GM21737 (cell line): ENCODE results near the gene HSD17B3.
"Not testable (repeated sequence)": the region's sequence is repeated elsewhere in the genome, so short reads cannot be mapped to it uniquely, and the experiment has no call there.

Experiments used
- ATAC-seq: cut with Tn5 transposase; IDR thresholded peaks from one replicate; pipeline ENCODE4 v1.9.1; 2021; ENCODE audit warnings: mild to moderate bottlenecking, moderate library complexity; ENCODE audit not compliant: unreplicated experiment

Gene HSD17B3

DNA sequence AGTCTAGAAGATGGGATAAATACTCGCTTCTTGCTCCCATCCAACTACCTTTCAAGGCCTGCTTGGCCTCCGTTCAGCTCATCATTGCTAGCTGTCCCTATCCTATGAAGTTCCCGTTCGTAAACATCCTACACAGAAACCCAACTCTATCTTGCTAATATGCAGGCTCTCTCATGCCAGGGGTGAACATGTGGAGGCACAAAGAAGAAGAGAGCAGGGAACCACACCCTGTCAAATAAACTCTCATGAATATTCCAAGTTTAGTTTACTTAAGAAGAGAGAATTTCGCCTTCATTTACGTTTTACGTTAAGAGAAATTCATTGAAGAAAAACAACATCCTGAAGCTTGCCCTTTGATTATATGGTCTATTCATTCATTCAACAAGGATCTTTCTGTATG lies 7.9 kb upstream of the HSD17B3 start:
- ATAC-seq: no peak

DNA sequence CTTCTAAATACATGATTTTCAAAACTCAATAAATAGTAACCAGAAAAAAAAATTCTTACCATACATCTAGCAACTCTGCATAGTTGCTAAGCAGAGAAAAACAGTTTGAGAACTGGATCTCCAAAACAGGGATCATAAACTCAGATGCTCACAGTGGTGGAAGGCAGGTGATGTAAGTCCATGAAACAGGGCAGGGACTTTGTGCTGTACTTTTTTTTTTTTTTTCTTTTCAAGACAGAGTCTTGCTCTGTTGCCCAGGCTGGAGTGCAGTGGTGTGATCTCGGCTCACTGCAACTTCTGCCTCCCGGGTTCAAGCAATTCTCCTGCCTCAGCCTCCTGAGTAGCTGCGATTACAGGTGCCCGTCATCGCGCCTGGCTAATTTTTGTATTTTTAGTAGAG lies 5.0 kb upstream of the HSD17B3 start:
- ATAC-seq: not testable (repeated sequence)

- ATAC-seq: no peak
Measured at GRCh38 chr9:96305171-96305570, 3.2 kb upstream of the HSD17B3 start.

DNA sequence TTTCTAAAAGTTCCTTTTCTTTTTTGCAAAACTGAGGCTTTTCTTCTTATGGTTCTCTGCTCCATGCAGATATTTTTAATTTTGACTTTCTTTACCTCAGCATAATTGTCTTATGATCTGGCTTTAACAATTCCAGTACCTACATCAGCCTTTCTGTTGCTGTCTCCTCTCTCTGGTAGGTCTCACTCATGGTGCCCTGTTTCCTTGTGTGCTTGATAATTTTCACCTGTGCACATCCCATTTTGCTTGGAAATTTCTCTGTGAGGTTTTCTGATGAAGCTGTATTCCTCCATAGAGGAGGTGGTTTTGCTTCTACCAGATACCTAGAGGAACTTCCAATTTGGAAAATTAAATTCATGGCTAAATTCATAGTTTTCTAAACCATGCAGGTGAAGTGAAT lies 2.3 kb upstream of the HSD17B3 start:
- ATAC-seq: no peak

DNA sequence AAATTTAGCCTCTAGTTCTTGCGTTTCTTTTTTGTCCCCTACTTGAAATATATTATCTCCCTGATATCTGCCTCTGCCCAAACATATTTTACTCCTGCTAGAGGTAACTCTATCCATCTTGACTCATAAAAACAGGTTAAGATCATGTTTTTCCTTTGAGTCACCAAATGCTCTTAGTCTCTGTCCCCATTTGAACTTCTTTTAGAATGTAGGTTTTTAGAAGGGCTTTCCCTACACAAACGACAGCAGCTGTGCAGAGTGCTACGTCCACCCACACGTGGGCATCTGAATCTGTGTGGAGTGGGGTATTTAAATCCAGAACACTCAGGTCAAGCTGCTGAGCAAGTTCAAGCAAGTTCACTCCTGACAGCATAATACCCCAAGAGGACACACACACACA lies 2.2 kb downstream of the HSD17B3 start:
- ATAC-seq: no peak

GRCh38 chr9:96294159-96294545 lies 7.8 kb downstream of the HSD17B3 start:
- ATAC-seq: no peak

GRCh38 chr9:96293498-96294158 lies 8.3 kb downstream of the HSD17B3 start:
- ATAC-seq: no peak

GRCh38 chr9:96289392-96289791 lies 12.6 kb downstream of the HSD17B3 start:
- no peak for ATAC-seq

- ATAC-seq: no peak
Measured at GRCh38 chr9:96281641-96282040, 20.3 kb downstream of the HSD17B3 start.

DNA sequence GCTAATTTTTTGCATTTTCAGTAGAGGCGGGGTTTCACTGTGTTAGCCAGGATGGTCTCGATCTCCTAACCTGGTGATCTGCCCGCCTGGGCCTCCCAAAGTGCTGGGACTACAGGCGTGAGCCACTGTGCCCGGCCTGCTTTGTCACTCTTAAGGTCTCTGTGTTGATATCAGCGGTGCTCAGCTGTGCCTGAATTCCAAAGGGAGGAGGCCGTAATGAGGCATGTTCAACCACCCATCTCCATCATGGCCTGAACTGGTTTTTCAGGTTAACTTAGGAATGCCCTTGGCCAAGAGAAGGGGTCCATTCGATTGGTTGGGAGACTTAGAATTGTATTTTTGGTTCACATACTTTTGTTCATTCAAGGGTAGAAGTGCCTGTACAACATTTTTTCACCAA lies 22.0 kb downstream of the HSD17B3 start:
- no peak for ATAC-seq

- no peak for ATAC-seq
Measured at GRCh38 chr9:96274939-96275338, 27.0 kb downstream of the HSD17B3 start.

GRCh38 chr9:96270236-96270744 lies 31.7 kb downstream of the HSD17B3 start:
- no peak for ATAC-seq

GRCh38 chr9:96258967-96259366 lies 43.0 kb downstream of the HSD17B3 start:
- no peak for ATAC-seq

- no peak for ATAC-seq
Measured at GRCh38 chr9:96256800-96257199, 45.2 kb downstream of the HSD17B3 start.

DNA sequence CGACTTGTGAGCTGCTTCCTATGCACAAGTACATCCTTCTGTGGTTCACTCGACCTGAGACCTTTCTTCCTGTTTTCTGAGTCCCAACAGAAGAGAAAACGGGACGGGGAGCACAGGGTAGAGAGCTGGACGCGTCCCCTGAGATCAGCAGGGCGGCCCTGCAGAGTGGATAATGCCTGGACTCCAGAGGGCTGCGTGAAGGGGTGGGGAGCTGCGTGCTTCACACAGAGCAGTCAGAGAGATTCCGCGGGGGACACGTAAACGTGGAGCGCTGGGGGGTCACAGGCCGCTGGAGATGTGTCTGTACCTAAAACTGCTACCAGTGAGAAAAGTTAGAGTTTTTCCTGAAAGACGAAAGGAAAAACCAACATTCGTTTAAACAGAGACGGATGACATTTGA lies 46.3 kb downstream of the HSD17B3 start:
- no peak for ATAC-seq

GRCh38 chr9:96253059-96253696 lies 48.8 kb downstream of the HSD17B3 start:
- ATAC-seq: no peak

GRCh38 chr9:96251451-96251850 lies 50.5 kb downstream of the HSD17B3 start:
- no peak for ATAC-seq

DNA sequence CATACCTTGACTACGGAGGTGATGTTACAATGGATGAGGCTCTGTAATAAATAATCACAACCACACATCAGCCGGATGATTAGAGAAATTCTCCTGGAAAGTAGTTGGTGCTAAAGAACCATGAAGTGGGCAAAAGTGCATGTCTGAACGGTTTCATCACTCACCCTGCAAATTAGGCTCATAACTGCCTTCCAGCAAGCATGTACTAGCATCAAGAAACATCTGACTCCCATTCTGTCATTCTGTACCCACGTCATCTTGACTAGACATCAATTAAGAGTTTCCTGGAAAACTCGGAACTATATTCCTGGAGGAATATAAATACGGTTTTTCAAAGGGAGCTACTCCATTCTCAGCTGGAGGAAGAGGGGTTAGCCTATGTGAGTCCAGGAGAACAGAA lies 52.2 kb downstream of the HSD17B3 start:
- ATAC-seq: no peak

DNA sequence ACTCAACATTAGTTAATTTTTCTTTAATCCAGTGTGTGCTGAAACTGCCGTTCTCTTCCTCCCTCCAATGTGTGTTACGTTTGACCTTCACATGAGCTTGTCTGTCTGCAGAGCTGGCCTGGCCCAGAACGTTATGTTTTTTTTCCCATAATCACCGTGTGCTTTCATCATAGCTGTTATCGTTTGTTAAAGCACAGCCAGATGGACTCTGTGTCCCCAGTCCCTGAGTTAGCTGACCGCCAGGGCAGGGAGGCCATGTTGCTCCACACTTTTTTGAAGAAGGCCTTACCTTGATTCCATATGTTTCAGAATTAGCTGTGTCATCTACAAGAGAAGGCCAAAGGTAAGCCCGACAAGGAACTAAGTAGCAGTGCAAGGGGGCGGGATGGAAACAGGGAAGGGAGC lies 55.7 kb downstream of the HSD17B3 start:
- no peak for ATAC-seq

GRCh38 chr9:96245399-96245798 lies 56.6 kb downstream of the HSD17B3 start:
- no peak for ATAC-seq

DNA sequence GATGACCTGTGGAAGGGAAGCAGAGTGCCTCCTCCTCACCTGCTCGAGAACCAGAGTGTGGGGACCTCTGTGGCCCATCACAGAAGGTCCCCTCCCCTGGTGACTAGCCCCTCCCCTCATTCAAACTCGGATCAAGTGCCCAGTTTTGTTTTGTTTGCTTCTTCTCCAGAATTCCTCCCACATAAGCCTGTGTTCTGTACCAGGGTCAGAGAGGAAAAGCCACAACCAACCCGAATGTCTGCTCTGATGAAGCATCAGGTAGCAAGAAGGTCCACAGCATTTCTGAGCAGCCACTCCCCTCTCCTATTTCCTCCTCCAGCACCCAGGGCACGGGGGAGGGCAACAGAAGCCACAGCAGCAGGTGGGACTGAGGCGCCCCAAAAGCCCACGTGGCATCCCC lies 58.2 kb downstream of the HSD17B3 start:
- no peak for ATAC-seq

- no peak for ATAC-seq
Measured at GRCh38 chr9:96242811-96243210, 59.2 kb downstream of the HSD17B3 start.

DNA sequence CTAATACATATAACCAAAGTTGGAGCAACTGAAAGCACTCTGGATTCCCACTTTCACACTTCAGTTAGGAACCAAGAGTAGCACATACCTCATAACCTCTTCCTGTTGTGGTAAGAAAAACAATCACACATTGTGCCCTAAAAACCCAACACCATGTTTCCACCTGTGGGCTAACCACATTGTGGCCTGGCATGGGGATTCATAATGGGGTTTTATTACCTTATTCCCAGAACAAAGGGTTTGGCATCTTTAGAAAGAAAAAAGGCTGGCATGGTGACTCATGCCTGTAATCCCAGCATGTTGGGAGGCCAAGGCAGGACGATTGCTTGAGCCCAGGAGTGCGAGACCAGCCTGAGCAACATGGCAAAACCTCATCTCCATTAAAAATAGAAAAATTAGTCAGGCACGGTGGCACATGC lies 60.6 kb downstream of the HSD17B3 start:
- ATAC-seq: no peak
